Hepatocyte (in vitro differentiated cells): ENCODE results near the gene PTPRN2.

Source experiments
- CTCF ChIP-seq: fragments of 200-600 bp; sonication (generic); IDR thresholded peaks from 2 replicates; pipeline ENCODE4 v1.5.1; 2016; ENCODE audit warnings: antibody characterized with exemption, mild to moderate bottlenecking; ENCODE audit not compliant: poor library complexity
- EZH2 ChIP-seq: fragments of 200-600 bp; sonication (generic); IDR thresholded peaks from 2 replicates; pipeline ENCODE4 v1.6.1; 2016; ENCODE audit warnings: antibody characterized with exemption, mild to moderate bottlenecking, borderline replicate concordance

DNA sequence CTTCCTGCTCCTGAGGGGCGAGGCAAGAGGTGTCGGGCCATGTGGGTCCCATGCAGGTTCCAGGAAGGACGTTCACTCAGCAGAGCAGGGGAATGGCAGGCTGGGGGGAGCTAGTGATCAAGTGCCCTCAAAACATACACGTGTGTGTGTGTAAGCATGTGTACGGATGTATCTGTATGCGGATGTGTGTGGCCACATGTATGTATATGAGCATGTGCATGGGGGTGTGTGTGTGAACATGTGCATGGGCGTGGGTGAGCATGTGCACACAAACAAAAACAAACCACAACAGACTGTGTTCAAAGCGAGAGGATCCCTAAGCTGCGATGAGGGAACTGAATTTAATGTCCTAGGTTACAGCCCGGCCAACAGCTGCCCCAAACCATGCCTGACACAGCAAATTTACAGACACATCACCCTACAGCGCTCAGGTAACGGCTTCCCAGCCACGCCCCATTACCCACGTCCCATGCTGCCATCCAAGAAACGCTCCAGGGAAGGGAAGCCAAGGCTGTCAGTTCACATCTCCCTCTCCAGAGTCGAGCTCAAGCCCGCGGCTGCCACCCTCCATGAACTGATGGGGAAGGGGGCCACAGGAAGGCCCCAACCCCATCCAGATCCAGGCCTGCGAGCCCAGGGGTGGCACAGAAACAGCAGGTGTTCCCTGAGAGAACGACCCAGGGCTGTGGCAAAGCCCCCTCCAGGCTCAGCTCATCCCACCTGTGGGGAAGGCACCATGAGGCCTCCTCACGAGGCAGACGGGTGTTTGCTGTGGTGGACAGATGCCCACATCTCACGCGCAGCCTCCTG, 56.6 kb downstream of the PTPRN2 start:
- TF ChIP-seq CTCF (no peak), EZH2 (no peak)
